NAMALWA (cell line): ENCODE data around the gene TERB1.

Experiments
- DNase-seq: peaks from one replicate; pipeline ENCODE4 v3.0.0-alpha.2; 2015; ENCODE audit warnings: low spot score

TERB1 gene

DNA sequence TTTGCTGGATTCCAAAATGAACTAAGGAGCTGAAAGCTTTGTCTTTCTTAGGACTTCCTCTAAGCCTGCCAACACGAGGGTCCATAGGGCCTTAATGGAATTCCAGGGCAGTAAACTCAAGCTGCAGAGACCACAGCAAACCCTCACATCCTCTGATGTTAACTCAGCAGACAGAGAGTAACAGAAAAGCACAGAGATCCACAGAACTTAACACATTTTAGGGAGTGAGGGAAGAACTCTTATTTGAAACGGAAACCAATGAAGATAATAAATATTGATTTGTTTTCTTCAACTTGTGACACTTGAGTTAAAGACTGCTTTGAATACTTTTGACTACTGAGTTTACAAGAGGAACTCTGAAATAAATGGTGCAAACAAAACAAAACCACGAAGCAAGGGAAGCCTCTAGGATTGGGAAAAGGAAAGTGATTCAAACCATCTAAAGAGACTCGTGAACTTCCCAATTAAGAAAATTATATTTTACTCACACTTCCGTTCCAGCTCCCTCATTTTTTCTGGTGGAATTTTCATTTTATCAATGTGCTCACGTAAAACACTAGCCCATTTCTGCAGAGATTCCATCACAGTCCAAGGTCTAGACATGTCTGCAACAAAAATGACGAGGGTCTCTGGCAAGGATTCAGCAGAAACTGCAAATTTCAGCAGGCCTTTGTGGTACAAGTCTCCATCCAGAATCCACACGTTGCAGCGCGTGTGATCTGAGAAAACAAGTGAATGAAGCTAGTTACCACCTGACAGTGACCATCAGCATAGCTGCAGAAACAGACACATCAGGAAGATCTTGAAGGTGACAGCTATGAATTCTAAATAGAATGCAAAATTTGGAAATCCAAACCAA, 59.2 kb downstream of the TERB1 start:
- no peak for DNase-seq

DNA sequence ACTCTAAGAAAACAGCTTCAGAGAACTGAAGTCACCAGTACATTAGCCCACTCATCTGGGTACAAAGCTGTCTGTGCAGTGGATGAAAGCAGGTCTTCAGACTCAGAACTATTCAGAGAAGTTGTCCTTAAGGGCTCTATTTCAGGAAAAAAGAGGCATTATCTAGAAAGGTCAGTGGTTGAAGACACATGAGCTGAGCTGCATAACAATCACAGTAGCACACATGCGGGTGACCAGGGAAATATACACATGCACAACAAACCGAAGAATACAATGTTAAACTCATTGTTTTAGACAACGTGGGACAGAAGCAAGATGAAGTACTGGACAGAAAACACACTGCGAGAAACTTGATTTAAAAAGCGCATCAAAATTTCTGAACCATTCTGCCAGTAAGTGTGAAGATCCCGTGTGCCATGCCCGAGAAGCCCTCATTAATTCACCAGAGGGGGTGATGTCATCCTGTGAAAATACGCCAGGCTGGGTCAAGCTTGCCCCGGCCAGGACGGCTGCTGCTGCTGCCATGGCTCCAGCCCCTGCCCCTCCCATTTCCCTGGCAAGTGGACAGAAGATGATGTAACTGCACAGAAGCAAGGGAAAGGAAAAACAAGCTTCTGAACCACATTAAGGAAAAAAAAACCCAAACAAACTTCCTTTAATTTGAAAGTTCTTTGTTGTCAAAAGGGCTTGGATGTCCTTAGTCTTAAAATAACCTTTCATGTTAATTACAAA, 60.0 kb downstream of the TERB1 start:
- DNase-seq = no peak

GRCh38 chr16:66740533-66740932, 60.9 kb downstream of the TERB1 start:
- DNase-seq = no peak

DNA sequence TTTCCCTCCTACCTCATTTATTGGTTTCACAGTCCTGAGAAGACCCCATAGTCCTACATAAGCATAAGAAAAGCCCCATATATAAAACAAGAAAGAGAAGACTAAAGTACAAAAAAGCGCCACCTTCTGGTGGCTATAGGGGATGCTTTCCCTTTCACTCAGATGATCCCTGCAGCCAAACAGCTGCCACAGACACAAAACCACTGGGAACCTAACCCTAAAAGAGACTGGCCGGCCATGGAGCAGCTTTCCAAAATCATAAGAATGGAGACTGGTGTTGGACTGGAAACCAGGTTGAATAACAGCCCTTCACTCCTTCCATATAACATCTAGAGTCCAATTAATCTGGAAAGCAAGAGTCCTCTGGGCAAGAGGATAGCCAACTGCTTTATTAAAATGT, 61.4 kb downstream of the TERB1 start:
- DNase-seq = peak; percentile 68

GRCh38 chr16:66735891-66736290, 65.5 kb downstream of the TERB1 start:
- DNase-seq = no peak

DNA sequence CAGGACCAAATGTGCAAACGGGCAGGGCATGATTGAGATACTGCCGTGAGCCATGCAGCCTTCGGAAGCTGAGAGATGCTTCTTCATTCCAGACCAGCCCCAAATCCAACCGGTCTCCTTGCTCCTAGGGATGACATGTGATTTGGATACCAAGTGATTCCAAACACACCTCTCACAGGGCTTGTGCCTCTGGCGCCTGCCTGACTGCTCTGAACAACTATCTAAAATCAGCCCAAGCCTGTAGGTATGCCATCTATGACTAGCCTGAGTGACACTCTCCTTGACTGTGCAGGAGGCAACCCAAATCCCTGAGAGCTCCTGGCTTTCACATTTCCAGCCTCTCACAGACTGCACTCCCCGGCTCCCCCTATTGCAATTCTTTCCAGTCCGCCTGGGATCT, 70.3 kb downstream of the TERB1 start:
- no peak for DNase-seq

GRCh38 chr16:66728804-66729203, 72.6 kb downstream of the TERB1 start:
- DNase-seq = no peak

- DNase-seq = peak; percentile 69
These were observed 73.1 kb downstream of the TERB1 start for GRCh38 chr16:66728117-66728787.

- DNase-seq = no peak
These were observed 80.6 kb downstream of the TERB1 start for GRCh38 chr16:66720766-66721165.

- no peak for DNase-seq
These were observed 82.1 kb downstream of the TERB1 start for GRCh38 chr16:66719246-66719645.

GRCh38 chr16:66717776-66718175, 83.6 kb downstream of the TERB1 start:
- no peak for DNase-seq

DNA sequence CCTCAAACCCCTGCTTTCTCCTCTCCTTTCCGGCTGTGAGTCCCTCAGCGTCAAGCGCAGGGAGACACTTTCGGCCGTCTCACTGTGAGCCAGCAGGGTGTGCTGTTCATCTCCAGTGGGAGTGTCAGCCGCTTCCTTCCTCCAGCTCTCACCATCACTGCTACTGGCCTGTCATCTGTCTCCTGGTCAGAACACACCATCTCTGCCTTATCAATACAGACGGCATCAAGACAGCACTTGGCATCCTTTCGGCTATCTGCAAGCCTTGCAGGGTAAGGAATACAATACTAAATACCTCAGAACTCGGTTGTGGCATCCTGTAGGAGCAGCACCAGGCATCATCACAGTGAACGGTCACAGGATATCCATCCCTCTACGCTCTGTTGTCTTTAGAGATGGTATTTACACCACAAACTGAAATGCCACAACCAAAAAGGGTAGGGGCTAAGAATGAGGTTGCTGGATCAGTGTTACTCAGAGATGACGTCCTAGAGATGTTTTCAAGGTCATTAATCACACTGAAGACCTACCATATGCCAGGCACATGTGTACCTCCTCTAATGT, 84.2 kb downstream of the TERB1 start:
- peak; percentile 28 for DNase-seq

DNA sequence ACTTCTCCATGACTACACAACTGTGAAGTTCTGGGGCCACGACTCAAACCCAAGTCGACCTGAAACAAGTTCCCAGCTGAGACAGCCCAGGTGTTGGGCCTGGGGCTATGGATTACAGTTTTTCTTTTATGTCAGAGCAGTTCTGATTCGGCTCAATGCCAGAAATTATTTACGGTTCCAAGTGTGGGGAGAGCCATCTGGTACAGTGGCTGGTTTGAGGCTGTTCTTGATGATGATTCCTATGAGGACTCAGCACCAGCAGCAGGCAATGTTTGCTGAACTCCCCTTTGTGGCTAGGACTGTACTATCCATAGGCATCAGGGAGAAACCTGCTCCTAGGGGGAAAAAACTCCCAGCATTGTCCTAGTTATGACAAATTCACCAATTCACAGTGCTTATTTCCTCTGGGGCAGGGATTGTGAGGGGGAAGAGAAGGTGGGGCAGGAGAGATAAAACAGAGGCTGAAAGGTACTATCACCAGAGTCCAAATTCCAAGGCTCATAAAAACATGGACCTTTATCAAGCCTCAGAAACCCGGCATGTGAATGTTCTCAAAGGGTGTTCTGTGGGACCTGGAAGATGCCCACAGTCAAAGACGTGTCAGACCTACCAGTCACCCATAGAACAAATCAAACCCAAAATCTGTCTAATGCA, 86.6 kb downstream of the TERB1 start:
- DNase-seq = no peak

GRCh38 chr16:66714062-66714461, 87.3 kb downstream of the TERB1 start:
- no peak for DNase-seq

DNA sequence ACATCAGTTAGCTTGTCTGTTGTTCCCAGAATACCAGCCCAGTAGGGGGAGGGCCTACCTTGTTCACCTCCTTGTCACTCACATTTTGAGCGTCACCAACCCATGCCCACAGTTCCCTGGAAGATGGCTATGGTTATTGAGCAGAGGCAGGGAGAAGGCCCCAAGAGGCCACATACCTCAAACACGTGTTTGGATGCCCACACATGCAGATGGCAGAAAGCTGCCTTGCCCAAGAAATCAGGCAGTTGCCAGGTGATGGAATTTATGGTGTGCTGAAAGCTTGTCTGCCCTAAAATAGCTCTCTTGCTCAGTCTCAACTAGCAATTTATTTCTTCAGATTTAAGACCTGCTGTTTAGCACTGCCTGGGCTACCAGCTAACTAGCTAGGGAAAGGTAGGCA, 88.3 kb downstream of the TERB1 start:
- DNase-seq = no peak

GRCh38 chr16:66712512-66712911, 88.9 kb downstream of the TERB1 start:
- no peak for DNase-seq

GRCh38 chr16:66711581-66711980, 89.8 kb downstream of the TERB1 start:
- no peak for DNase-seq

GRCh38 chr16:66706506-66706880, 94.9 kb downstream of the TERB1 start:
- no peak for DNase-seq

DNA sequence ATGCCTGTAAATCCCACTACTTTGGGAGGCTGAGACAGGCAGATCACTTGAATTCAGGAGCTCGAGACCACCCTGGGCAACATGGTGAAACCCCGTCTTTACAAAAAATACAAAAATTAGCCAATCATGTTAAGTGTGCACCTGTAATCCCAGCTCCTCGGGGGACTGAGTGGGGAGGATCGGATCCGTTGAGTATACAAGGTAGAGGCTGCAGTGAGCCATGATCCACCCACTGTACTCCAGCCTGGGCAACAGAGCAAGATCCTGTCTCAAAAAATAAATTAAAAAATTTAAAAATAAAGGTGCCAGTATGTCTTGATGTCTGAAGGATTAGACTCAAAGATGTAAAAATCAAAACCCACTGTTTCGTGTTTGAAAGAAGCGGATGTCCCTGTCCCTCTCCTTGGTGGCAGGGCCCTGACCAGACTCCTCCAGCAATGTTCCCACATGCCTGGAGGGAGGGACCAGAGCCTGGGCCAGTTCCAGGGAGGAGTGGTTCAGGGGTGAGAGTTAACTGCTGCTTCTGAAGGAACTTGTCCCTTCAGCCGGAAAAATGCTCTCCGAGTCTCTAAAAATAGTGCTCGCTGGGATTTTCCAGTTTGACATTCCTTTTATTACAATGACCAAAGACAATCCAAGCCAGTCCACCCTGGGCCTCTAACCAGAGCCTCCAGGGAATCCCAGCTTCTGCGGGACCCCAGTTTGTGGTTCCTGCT, 95.4 kb downstream of the TERB1 start:
- DNase-seq = no peak
